Measurements from ENCODE around the gene DAAM2.

DAAM2 gene

DNA sequence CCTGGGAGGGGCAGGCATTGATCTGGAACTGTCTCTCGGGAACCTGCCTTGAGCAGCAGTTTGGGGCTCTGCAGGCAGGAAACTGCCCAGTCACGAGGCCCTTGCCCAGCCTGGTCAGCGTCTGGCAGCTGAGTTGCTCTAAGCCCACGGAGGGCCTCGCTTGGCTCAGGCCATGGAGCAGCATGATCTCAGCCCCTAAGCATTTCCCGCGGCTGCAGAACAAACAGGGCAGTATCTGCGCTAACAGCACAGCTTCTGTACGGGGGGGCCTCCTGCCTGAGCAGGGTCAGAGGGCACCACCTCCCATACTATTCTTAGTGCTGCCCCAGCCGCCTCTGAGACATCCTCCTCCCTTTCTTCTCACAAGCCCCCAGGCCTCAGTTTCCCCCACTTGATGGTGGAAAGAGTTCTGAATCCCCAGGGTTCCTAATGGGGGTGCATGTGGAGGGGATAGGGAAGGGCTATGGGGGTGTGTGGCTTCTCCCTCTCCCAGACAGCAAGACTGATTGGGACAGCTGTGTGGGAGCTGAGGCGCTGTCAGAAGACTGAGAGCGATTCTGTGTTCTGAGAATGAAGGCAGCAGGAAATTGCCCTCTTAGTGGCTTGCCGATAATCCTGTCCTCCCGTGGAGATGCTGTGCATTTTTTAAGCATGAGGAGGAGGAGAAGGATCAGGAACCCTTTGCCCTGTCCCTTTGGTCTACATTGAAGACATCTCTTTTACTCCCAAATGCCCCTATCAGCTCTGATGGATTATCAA, 95.7 kb downstream of the DAAM2 start:
- no peak for DNase-seq (ENCODE audit: low spot score)

DNA sequence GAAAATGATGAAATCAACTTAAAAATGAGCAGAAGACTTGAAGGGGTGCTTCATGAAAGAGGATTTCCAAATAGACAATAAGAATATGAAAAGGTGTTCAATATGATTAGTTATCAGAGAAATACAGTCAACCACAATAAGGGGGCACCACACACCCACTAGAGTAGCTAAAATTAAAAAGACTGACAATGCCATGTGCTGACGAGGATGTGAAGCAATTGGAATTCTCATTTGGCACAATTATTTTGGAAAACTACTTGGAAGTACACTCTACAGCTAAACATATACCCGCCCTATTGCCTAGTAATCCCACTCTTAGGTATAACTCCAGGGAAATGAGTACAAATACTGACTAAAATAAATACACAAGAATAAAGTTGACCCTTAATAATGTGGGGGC, 97.1 kb downstream of the DAAM2 start:
- DNase-seq (ENCODE audit: low spot score): no peak

- DNase-seq (ENCODE audit: low spot score): no peak
Measured at GRCh38 chr6:39891353-39891752, 99.2 kb downstream of the DAAM2 start.

DNA sequence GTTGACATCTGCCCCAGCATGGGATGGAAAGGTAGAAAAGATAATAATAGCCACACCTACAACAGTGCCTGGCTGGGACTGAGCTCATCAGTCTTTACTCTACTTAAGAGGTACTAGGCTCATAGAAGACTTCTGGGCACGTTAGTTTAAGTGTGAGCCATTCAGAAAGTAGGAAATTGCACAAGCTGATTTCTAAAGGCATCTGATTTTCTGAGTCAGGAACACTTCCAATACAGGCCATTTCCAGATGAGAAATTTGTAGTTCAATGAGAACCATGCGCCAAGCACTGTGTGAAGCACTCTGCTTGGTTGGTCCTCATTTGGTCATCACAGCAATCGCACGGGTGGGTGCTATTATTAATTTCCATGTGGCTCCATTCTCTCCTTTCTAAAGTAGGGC, 99.8 kb downstream of the DAAM2 start:
- no peak for DNase-seq (ENCODE audit: low spot score)

GRCh38 chr6:39892490-39893129, 100.4 kb downstream of the DAAM2 start:
- peak; percentile 48 for DNase-seq (ENCODE audit: low spot score)

DNA sequence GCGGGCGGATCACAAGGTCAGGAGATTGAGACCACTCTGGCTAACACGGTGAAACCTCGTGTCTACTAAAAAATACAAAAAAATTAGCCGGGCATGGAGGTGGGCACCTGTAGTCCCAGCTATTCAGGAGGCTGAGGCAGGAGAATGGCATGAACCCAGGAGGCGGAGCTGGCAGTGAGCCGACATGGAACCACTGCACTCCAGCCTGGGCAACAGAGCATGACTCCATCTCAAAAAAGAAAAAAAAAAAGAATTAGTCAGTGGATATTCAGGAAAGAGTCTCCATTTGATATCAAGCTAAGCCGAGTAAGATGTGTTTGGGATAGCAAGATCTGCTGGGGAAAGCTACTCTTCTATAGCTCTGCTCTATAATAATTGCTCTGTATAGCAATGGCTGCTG, 101.1 kb downstream of the DAAM2 start:
- DNase-seq (ENCODE audit: low spot score): no peak

DNA sequence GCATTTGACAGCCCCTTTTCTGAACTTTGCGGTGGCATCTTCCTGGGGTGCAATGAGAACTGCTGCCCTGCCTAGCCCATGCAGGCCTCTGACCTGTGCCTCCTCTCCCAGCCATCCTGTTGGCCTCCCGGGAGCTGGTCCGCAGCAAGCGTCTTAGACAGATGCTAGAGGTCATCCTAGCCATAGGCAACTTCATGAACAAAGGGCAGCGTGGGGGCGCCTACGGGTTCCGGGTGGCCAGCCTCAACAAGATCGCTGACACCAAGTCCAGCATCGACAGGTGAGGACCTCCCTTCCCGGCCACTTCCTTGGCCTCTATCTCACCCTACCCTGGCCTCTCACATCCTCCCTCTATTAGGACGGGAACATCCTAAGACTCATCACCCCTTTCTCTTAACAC, 104.5 kb downstream of the DAAM2 start:
- no peak for DNase-seq (ENCODE audit: low spot score)

DNA sequence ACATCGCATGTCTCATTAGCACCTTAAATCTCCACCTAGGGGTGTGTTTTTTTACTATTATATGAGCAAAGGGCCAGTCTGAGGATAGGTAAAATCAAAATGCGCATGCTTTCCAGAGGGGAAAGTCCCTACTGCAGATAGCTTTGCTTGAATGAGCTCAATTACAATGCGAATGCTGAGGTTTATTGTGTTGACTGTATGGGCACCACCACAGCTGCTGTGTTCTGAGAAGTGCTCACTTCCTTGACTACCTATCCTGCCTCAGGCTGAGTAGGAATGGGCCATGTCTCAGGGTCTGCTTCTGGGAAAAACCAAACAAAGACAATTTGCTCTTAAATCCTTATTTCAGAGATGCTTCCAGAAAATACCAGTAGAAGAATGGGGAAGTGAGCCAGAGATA, 105.5 kb downstream of the DAAM2 start:
- no peak for DNase-seq (ENCODE audit: low spot score)

DNA sequence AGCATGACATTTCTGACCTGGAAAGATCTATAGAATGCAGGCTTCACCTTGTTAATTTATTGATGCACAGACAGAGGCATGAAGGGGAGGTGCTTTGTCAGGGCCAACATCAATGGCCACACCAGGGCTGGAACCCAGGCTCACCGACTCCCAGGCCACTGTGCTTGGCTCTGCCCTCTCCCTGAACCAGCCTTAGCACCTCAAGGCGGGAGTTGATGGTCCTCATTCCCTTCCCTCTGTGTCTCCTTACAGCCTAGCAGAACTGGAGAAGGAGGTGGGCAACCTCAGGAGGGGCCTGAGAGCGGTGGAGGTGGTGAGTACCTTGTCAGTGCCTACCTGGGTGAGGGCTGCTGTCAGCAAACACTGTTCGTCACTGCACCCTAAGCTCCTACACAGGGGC, 106.4 kb downstream of the DAAM2 start:
- no peak for DNase-seq (ENCODE audit: low spot score)

GRCh38 chr6:39899554-39900295, 107.5 kb downstream of the DAAM2 start:
- no peak for DNase-seq (ENCODE audit: low spot score)

DNA sequence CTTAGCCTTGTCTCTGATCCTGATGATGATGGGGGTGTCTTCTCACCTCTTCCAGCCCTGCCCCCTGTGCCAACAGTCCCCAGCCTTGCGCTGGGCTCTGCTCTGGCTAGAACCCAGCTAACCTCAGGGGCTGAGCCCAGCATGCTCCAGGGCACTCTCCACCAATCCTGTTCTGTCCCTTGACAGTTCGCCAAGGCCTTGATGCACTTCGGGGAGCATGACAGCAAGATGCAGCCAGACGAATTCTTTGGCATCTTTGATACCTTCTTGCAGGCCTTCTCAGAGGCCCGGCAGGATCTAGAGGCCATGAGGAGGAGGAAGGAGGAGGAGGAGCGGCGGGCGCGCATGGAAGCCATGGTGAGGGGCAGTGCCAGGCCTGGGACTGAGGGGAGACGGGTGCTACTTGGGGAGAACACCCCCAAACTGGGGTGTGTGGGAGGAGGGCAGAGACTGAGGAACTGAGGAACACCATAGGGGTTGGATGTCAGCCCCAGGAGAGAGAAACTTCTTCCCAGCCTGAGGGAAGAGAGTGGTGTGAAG, 109.0 kb downstream of the DAAM2 start:
- no peak for DNase-seq (ENCODE audit: low spot score)

DNA sequence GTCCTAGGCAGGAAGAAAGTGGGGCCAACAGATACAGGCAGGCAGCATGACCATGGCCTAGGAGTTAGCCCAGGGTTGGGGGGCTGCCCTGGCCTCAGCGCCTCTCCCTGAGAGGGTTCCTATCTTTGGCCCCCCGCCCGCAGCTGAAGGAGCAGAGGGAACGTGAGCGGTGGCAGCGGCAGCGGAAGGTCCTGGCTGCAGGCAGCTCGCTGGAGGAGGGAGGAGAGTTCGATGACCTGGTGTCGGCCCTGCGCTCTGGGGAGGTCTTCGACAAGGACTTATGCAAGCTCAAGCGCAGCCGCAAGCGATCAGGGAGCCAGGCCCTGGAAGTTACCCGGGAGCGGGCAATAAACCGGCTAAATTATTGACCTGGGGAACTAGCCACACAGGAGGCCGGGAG, 109.5 kb downstream of the DAAM2 start:
- DNase-seq (ENCODE audit: low spot score): no peak

GRCh38 chr6:39902136-39902535, 110.0 kb downstream of the DAAM2 start:
- DNase-seq (ENCODE audit: low spot score): no peak

DNA sequence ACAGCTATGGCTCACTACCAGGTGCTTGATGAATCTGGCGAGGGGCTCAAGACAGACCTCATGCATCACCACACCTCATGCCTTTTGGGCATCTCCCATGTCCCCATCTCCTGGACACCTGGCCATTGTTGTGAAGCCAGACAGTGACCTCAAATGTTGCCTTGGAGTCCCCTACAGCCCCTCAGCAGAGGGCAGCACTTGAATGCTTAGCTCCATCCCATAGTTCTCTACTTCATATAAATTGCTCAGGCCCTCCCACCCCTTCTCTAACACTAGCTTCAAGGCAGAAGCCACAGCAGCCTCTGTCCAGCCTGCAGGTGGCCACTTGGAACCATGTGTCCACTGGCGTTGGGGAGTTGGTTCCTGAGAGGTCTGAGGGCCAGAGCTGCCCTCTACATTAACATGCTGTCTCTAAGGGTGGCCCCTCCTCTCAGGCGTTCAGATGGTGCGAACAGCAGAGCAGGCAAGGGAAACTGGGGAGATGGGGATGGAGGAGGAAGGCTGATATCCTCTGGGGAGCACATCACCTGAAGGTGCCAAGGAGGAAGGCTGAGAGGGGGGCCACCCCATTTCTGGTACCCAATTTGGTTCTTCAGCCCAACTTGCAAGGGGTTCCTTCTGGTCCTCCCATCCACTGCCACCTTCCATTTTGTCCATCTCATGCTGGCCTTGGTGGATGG, 110.8 kb downstream of the DAAM2 start:
- no peak for DNase-seq (ENCODE audit: low spot score)

DNA sequence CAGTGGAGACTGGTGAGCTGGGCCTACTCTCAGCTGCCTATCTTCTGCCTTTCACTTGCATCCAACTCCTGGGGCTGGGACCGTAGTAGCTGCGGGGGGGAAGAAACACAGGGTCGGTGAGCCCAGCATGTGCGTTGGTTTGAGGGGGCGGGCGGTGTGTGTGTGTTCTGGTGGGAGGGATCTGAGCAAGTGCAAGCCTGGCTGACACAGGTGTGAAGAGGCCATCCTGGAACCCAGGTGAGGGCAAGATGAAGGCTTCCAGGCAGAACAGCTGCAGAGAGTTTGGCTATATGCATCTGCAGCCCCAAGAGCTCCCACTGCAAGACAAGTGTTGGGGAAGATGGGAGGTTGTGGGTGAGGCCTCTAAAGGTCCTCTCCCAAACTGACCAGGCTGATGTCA, 111.5 kb downstream of the DAAM2 start:
- DNase-seq (ENCODE audit: low spot score): no peak

GRCh38 chr6:39904946-39905639, 112.9 kb downstream of the DAAM2 start:
- DNase-seq (ENCODE audit: low spot score): no peak

DNA sequence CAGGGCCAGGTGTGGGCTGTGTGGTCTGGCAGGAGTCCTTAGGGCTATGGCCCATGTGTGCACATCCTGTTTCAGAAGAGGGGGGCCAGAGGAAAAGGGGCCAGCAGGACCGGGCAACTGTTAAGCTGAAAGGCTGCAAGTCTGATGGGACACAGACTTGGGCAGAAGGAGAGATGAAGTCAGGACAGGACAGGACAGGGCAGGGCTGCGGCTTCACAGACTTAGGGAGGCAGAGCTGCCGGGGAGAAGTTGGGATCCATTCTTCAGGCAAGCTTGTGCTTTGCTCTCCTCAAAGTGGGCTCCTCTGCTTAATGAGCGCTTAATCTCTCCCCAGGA, 113.4 kb downstream of the DAAM2 start:
- no peak for DNase-seq (ENCODE audit: low spot score)

DNA sequence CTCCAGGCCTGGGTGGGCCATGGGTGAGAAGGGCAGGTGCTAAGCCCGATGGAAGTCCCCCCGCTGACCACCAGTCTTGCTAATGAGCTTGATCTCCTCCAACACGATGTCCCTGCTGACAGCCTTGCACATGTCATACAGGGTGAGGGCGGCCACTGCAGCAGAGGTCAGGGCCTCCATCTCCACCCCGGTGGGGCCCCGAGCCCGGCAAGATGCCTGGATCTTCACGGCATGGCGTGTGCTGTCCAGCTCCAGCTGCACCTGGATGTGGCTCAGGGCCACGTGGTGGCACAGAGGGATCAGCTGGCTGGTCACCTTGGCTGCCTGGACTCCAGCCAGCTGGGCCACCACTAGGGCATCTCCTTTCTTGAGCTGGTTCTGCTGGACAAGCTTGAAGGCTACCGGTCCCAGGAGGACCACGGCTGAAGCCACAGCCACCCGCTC, 114.2 kb downstream of the DAAM2 start:
- DNase-seq (ENCODE audit: low spot score): no peak

DNA sequence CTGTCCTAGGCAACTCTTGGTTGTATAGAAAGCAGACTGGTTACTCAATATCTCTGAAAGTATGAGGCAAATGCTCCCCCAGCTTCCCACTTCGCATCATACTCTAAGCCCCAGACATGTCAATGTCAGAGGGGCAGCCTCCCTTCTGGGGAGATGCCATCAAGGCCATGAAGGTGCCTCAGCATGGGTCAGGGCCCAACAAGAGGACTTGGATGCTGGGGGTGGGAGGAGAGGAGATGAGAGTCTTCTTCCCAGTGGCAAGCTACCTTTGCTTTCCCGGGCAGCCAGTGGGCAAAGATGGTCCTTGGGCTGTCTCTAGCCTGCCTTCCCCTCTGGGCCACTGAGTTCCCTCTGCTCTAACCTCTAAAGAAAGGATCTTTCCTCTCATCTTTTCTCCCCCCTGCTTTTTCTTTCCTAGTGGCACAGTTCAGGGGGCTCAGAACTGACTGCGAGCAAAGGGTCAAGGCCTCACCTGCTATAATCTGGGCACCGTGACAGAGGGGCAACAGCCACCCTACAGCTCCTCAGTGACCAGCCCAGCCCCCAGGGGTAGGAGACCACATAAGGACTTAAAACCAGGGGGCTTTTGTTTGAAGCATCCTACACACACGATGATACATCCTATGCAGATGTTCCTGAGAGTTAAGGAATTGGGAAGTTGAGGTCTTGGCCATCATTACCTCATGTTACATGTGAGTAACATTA, 115.8 kb downstream of the DAAM2 start:
- no peak for DNase-seq (ENCODE audit: low spot score)

DNA sequence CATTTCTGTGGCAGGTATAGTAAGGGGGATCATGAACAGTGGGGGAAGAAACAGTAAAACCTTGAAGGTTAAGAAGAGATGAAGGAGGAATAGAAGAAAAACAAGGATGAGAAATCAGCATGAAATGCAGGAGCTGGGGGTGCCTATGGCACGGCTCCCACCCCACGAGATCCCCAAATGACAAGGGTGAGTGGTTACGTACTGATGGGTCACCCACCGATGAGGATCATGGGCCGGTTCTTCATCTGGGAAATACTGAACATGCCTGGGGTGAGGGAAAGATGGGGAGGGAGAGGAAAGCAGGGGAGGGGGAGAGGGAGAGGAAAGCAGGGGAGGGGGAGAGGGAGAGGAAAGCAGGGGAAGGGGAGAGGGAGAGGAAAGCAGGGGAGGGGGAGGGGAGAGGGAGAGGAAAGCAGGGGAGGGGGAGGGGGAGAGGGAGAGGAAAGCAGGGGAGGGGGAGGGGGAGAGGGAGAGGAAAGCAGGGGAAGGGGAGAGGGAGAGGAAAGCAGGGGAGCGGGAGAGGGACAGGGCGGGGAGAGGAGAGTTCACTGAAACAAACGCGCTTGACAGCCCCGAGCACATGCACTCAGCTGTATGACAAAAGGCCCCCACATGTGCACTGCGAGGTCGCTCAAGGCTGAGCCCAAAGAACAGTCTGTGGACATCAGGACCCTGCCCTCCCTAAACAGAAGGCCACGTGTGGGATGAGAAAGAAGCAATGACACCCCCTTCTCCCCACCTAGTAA, 116.8 kb downstream of the DAAM2 start:
- no peak for DNase-seq (ENCODE audit: low spot score)
